HG03442 (cell line): ENCODE measurements around the gene HOXD4.

ENCODE experiments used
- ATAC-seq: cut with Tn5 transposase; IDR thresholded peaks from one replicate; pipeline ENCODE4 v1.9.1; 2021; ENCODE audit warnings: mild to moderate bottlenecking, moderate library complexity; ENCODE audit not compliant: unreplicated experiment

The HOXD4 gene

GRCh38 chr2:176151442-176152287 is at the start of gene HOXD4:
Gene HOXD4, plus strand, starts transcription at chr2:176151550. Its CDS starts 84 bp downstream, at chr2:176151634.
- no peak for ATAC-seq

GRCh38 chr2:176101842-176102241 is 49.5 kb upstream of the HOXD4 start:
- no peak for ATAC-seq

DNA sequence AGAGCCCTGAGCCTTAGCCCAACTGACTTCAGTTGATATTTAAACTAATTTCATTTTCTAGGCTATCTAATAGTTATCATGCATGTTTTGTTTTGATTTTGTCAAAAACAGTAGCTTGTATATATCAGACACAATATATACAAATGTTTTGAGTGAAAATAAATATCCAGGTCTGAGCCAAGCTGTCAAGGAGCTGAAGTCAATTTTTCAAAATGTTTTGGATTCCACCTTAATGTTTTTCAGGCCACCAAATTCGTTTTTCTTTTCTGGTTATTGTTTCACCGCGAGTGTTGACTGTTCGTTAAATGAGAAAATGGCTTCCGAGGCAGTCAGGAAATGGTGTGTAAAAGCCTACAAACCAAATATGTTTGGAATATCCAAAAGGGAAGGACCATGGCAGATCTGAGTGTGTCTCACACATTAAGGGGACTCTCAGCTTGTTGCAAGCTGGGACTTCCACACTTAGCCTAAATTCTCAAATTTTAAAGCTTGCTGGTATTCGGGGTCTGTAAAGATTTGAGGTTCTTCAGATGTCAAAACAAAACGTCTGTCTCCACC is 49.0 kb upstream of the HOXD4 start:
- no peak for ATAC-seq

GRCh38 chr2:176103194-176103593 is 48.2 kb upstream of the HOXD4 start:
- no peak for ATAC-seq

DNA sequence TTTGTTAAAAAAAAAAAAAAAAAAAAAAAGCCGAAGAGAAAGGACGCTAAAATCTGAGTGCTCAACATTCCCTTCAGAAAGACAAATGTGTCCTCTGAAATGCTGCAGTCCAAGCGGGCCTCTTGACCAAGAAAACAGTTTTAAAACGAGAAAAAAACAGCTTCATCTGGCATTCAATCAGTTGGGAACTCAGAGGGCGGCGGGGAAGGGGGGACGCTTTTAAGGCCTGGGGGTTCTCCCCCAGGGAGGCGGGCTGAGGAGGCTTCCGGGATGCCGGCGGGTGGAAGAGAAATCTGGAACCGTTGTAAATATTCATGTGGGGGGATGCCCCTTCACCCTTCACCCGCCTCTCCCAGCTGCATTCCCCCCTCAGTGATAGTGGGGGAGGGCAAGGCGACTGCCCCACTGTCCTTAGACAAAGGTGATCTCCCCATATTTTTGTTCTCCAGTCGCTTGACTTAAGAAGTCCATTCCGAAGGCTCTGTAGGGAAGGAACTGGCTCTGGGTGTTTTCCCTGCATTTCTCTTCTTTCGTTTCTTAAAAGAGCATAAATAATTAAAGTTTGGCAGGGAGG is 47.5 kb upstream of the HOXD4 start:
- ATAC-seq: no peak

- ATAC-seq: no peak
These were observed 46.9 kb upstream of the HOXD4 start for GRCh38 chr2:176104316-176105077.

DNA sequence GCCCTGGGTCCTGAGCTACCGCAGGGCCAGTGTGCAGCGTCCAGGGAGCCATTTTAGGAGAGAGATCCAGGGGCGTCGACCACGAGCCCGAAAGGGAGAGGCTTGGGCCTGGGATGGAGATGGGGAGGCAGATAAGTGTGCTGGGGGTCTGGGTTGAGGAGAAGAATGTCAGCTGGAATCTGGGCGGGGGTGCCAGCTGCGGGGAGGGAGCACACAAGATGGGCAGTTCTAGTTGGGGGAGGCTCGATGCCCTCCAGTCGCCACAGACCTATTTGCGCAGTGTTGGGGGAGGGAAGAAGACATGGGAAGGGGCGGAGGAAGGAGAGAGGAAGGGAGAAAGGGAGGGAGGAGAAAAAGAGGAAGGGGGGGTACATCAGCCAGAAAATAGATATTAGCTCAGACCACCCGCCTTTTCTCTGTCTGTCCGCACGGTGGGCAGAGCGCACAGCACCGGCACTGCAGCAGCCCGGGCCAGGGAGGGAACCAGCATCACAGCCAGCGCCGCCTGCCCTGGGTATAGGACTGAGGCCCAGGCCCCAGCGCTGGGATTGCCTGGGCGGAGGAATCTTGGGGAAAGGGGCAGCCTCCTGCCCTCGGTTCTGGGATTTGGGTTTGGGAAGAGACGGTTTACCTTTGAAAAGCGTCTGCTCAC is 46.1 kb upstream of the HOXD4 start:
- no peak for ATAC-seq

- ATAC-seq: no peak
These were observed 45.4 kb upstream of the HOXD4 start for GRCh38 chr2:176105730-176106580.

DNA sequence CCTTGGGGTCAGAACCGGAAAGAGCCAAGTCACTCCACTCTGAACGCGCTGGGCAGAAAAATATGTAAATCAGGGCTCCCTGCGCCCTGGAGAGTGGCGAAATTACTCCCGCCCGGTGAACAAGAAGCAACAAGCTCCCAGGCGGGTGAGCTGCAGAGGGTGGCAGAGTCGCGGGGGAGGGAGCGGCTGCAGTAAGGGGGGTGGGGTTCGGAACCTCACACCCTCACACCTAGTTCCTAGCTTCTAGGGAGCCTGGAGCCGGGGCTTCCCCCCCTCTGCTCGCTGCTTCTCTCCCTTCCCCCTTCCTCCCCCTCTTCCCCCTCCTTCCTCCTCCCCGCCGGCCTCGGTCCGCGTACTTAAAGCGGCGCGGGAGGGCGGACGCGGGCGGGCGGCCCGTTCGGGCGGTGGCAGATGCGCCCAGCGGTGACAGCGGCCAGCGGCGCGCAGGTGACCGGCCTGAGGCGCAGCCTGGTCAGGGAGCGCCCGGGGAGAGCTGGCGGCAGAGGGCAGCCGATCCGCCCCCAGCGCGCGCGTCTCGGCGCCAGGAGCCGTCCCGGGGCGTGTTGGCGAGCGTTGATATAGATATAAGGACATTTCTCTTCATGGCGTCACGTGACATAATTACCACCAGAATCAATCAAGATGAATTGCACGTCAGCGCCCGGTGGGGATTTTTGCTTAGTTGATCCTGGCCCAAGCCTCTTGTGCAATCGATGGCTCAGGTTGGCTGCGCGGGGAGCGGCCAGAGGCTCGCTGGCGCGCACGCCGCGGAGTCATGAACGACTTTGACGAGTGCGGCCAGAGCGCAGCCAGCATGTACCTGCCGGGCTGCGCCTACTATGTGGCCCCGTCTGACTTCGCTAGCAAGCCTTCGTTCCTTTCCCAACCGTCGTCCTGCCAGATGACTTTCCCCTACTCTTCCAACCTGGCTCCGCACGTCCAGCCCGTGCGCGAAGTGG is 44.5 kb upstream of the HOXD4 start, which contains the start of gene HOXD11:
HOXD11 (plus strand) TSS at position 700 of the 959 bp plus-strand sequence; CDS start at position 776, 76 bp downstream.
- ATAC-seq: no peak

DNA sequence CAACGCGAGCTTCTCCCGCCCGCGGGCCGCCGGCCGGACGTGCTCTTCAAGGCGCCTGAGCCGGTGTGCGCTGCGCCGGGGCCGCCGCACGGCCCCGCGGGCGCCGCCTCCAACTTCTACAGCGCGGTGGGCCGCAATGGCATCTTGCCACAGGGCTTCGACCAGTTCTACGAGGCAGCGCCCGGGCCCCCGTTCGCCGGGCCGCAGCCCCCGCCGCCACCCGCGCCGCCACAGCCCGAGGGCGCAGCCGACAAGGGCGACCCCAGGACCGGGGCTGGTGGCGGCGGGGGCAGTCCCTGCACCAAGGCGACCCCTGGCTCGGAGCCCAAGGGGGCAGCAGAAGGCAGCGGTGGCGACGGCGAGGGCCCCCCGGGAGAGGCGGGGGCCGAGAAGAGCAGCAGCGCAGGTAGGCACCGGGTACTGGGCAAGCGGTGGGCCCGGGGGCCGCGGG is 43.6 kb upstream of the HOXD4 start:
- ATAC-seq: no peak

DNA sequence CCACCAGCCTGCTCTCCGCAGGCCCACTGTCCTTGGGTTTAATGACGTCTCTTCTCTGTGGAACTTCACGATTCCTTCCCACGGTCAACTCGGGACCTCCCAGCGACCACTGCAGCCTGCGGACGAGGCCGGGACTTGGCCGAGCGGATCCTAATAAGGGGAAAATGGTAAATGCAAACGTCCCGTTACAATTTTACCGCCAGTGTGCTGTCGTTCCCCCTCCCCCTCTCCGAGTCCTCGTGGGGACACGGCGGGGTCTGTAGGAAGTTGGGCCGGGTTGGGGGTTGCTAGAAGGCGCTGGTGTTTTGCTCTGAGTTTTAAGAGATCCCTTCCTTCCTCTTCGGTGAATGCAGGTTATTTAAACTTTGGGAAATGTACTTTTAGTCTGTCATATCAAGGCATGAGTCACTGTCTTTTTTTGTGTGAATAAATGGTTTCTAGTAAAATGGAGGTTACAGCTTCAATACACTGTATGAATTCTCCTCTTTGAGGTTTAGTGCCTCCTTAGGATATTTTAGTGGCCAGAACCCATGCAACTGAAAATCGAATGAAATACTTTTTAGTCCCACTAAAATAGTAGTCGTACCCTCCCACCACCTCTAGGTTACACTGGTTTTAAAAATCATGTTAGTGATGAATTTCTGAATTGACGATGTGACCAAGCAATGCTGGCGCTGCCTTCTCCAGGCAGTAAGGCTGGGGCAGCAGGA is 42.0 kb upstream of the HOXD4 start:
- ATAC-seq: no peak

- ATAC-seq: no peak
These were observed 41.4 kb upstream of the HOXD4 start for GRCh38 chr2:176109946-176110345.

GRCh38 chr2:176110415-176111308 is 40.7 kb upstream of the HOXD4 start:
- no peak for ATAC-seq

GRCh38 chr2:176111309-176111663 is 40.1 kb upstream of the HOXD4 start:
- no peak for ATAC-seq

DNA sequence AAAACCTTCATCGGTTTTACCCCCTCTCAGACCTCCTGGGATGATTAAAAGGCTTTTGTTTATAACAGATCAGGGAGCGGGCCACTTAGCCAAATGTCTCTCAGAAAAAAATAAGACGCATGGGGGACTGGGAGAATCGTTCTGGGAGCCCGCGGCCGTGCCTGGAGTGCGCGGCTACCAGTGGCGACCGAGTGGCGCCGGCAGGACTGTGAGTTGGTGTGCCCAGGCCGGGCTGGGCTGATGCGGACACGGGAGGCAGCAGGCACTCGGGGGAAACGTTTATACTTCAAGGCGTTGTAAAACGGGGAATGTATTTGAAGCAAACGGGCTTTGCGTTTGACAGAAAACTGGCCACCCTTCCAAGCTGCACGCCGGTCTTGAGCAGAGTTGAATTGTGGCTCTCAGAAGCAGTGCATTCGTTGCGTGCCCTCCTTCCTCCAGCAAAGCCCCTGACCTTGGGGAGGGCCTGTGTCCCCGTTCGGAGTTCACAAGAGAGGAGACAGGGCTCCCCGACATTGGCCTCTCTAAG is 39.4 kb upstream of the HOXD4 start:
- ATAC-seq: no peak

DNA sequence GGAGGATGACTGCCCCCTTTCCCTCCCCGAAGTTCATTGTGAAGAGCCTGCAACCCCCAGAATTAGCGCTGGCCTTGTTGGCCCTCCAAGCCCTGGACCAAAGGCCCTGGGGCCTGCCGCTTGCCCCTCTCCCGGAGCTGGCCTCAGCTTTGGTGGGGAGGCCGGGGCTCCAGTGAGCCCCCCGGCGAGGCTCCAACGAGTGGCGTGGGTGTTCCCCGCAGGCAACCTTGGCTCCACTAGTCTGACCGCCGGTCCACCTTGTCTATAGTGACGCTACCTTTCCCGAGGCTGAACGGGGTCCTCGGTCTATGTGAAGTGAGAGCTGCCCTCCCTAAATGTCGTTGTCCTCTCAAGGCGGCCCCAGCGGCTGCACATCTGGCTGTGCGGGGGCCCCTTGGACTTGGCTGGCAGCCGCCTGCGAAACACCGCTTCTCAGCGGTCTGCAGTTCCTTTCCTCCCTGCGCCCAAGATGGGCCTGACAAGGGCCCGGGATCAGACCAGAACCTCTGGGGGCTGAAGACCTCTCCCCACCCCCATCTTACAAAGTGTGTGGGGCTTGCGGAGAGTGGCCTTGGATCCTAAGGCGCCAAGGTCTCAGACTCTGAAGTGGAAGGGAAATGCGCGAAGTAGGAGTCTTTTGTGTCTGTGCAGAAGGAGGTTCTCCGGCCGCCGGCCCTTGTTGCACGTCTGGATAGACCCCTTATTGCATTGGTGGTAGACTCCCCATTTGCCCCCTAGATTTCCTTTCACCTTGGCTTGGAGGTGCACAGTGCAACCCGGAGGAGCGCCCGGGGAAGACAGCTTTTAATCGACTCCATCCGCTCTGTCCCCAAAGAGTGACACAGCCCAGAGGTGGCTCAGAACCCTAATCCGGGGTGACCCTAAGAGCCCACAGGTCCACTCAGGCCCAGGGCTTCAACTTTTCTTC is 38.7 kb upstream of the HOXD4 start:
- ATAC-seq: no peak
